Smooth muscle cell (in vitro differentiated cells): ENCODE data around the gene FOXO6. TPM values are rescaled to one million over a fixed set of nuclear protein-coding genes. Genes with fewer than 3 reads are reported as not detected.

Source experiments
- DNase-seq: peaks from one replicate; lab custom pipeline; 2025; ENCODE audit not compliant: unreplicated experiment; lab: John Stamatoyannopoulos, UW
- H2AFZ ChIP-seq: fragments of 200-600 bp; sonication (generic); 2 replicates; pipeline ENCODE4 v1.6.0; 2016; ENCODE audit warnings: antibody characterized with exemption, low read depth, mild to moderate bottlenecking
- H3F3A ChIP-seq: fragments of 200-600 bp; sonication (generic); 2 replicates; pipeline ENCODE4 v1.6.0; 2017; ENCODE audit warnings: antibody characterized with exemption, low read depth
- H3K27ac ChIP-seq: fragments of 200-600 bp; sonication (generic); 2 replicates; pipeline ENCODE4 v1.5.1; 2016; ENCODE audit warnings: low read depth, mild to moderate bottlenecking
- H3K27me3 ChIP-seq: fragments of 200-600 bp; sonication (generic); 2 replicates; pipeline ENCODE4 v1.6.1; 2016; ENCODE audit warnings: low read depth, mild to moderate bottlenecking
- H3K36me3 ChIP-seq: fragments of 200-600 bp; sonication (generic); 2 replicates; pipeline ENCODE4 v1.5.1; 2016; ENCODE audit warnings: low read depth
- H3K4me1 ChIP-seq: fragments of 200-600 bp; sonication (generic); 2 replicates; pipeline ENCODE4 v1.5.1; 2016; ENCODE audit warnings: low read depth
- H3K4me2 ChIP-seq: fragments of 200-600 bp; sonication (generic); 2 replicates; pipeline ENCODE4 v1.6.0; 2016; ENCODE audit warnings: mild to moderate bottlenecking
- H3K4me3 ChIP-seq: fragments of 200-600 bp; sonication (generic); 2 replicates; pipeline ENCODE4 v1.5.1; 2016; ENCODE audit warnings: mild to moderate bottlenecking
- H3K79me2 ChIP-seq: fragments of 200-600 bp; sonication (generic); 2 replicates; pipeline ENCODE4 v1.6.0; 2016; ENCODE audit warnings: low read depth, mild to moderate bottlenecking
- H3K9ac ChIP-seq: fragments of 200-600 bp; sonication (generic); 2 replicates; pipeline ENCODE4 v1.6.0; 2016; ENCODE audit warnings: low read depth
- H3K9me3 ChIP-seq: fragments of 200-600 bp; sonication (generic); replicated peaks from 2 replicates; pipeline ENCODE4 v1.5.1; 2016; ENCODE audit warnings: low read depth
- H4K20me1 ChIP-seq: fragments of 200-600 bp; sonication (generic); 2 replicates; pipeline ENCODE4 v1.6.0; 2016; ENCODE audit warnings: low read depth
- CTCF ChIP-seq: fragments of 200-600 bp; sonication (generic); IDR thresholded peaks from 2 replicates; pipeline ENCODE4 v1.5.1; 2017; ENCODE audit warnings: borderline replicate concordance, mild to moderate bottlenecking, antibody characterized with exemption; ENCODE audit not compliant: insufficient read depth, poor library complexity, severe bottlenecking
- WGBS: methylation state at CpG from one replicate; pipeline ENCODE4 v1.1.7; 2016; ENCODE audit warnings: low lambda C conversion rate; 5-methylcytosine and 5-hydroxymethylcytosine counted together
- polyA plus RNA-seq: library from polyadenylated mRNA; unstranded; fragments of >200 nt; fragmentation: Nextera tagmentation; extraction: Ambion mirVana; gene quantifications from 2 replicates; pipeline ENCODE4 v1.2.1, GENCODE V29; 2016
- total RNA-seq: library from RNA; depleted of rRNA; stranded (reverse); fragments of >200 nt; gene quantifications from 2 replicates; pipeline ENCODE4 v1.2.3, GENCODE V29; 2014

FOXO6 gene
- total and polyA plus RNA-seq, 2 experiments from 2014 or later: 0.85 to 1.7 TPM

- Histone ChIP-seq H3K9me3 (no peaks in the 10 kb centered on the region), H3K36me3 (no peaks in the 10 kb centered on the region), H3K9ac (no peak overlapping the region), H3K79me2 (no peaks in the 10 kb centered on the region), H3K27ac (no peak overlapping the region), H3K27me3 (no peaks in the 10 kb centered on the region), H3F3A (no peaks in the 10 kb centered on the region), H3K4me1 (peaks cover 10% of the 10 kb centered on the region), H3K4me2 (no peak overlapping the region), H3K4me3 (no peak overlapping the region), H2AFZ (no peak overlapping the region), H4K20me1 (no peaks in the 10 kb centered on the region)
- TF ChIP-seq CTCF: no peak
- WGBS: 88% methylated on average over 8 of the region's 8 CpGs
- DNase-seq: no peak
These were observed 11.7 kb upstream of the FOXO6 start for GRCh38 chr1:41349361-41350054.

- no peak overlapping the region for H3K27ac ChIP-seq
- no peaks in the 10 kb centered on the region for H4K20me1 ChIP-seq
- H3F3A ChIP-seq: no peaks in the 10 kb centered on the region
- no peaks in the 10 kb centered on the region for H3K36me3 ChIP-seq
- WGBS: 92% methylated on average over 2 of the region's 2 CpGs
- H3K9ac ChIP-seq: no peak overlapping the region
- H2AFZ ChIP-seq: no peak overlapping the region
- no peaks in the 10 kb centered on the region for H3K9me3 ChIP-seq
- H3K79me2 ChIP-seq: no peaks in the 10 kb centered on the region
- no peaks in the 10 kb centered on the region for H3K27me3 ChIP-seq
- no peak overlapping the region for H3K4me2 ChIP-seq
- peaks cover 10% of the 10 kb centered on the region for H3K4me1 ChIP-seq
- DNase-seq: no peak
- no peak overlapping the region for H3K4me3 ChIP-seq
- no peak for TF ChIP-seq CTCF
These were observed 11.2 kb upstream of the FOXO6 start for GRCh38 chr1:41350055-41350378.

GRCh38 chr1:41351262-41352151, 9.7 kb upstream of the FOXO6 start:
- H3F3A ChIP-seq: no peaks in the 10 kb centered on the region
- no peak for DNase-seq
- peaks cover 10% of the 10 kb centered on the region for H3K4me1 ChIP-seq
- H3K4me2 ChIP-seq: no peak overlapping the region
- H3K9ac ChIP-seq: no peak overlapping the region
- H3K9me3 ChIP-seq: no peaks in the 10 kb centered on the region
- H3K36me3 ChIP-seq: no peaks in the 10 kb centered on the region
- no peak for TF ChIP-seq CTCF
- no peaks in the 10 kb centered on the region for H4K20me1 ChIP-seq
- H3K79me2 ChIP-seq: no peaks in the 10 kb centered on the region
- H3K27me3 ChIP-seq: no peaks in the 10 kb centered on the region
- WGBS: 90% methylated on average over 6 of the region's 6 CpGs
- no peak overlapping the region for H3K27ac ChIP-seq
- H2AFZ ChIP-seq: no peak overlapping the region
- no peak overlapping the region for H3K4me3 ChIP-seq
